Measurements from ENCODE around the gene ARHGAP24.
"Not testable (repeated sequence)": the region's sequence is repeated elsewhere in the genome, so short reads cannot be mapped to it uniquely, and the experiment has no call there.

Gene ARHGAP24

GRCh38 chr4:85970535-85970934, 495.6 kb downstream of the ARHGAP24 start:
- no peak for DNase-seq

GRCh38 chr4:85979276-85979675, 504.3 kb downstream of the ARHGAP24 start:
- no peak for DNase-seq

GRCh38 chr4:85986266-85986665, 511.3 kb downstream of the ARHGAP24 start:
- no peak for DNase-seq

GRCh38 chr4:85993641-85994040, 518.7 kb downstream of the ARHGAP24 start:
- no peak for DNase-seq

- no peak for DNase-seq
Measured at GRCh38 chr4:85994576-85994975, 519.6 kb downstream of the ARHGAP24 start.

GRCh38 chr4:85995361-85995760, 520.4 kb downstream of the ARHGAP24 start:
- no peak for DNase-seq

- no peak for DNase-seq
Measured at GRCh38 chr4:86001591-86001990, 526.6 kb downstream of the ARHGAP24 start.

- no peak for DNase-seq
Measured at GRCh38 chr4:86004030-86004429, 529.1 kb downstream of the ARHGAP24 start.

- no peak for DNase-seq
Measured at GRCh38 chr4:86006057-86006456, 531.1 kb downstream of the ARHGAP24 start.

- DNase-seq, result no peak
Measured at GRCh38 chr4:86007042-86007441, 532.1 kb downstream of the ARHGAP24 start.

- no peak for DNase-seq
Measured at GRCh38 chr4:86011117-86011516, 536.2 kb downstream of the ARHGAP24 start.

GRCh38 chr4:86013621-86014020, 538.7 kb downstream of the ARHGAP24 start:
- DNase-seq, result no peak

- DNase-seq, result no peak
Measured at GRCh38 chr4:86014599-86014998, 539.6 kb downstream of the ARHGAP24 start.

GRCh38 chr4:86015412-86016350, 540.7 kb downstream of the ARHGAP24 start:
- DNase-seq, result no peak

- no peak for DNase-seq
Measured at GRCh38 chr4:86019362-86019761, 544.4 kb downstream of the ARHGAP24 start.

GRCh38 chr4:86019906-86020305, 545.0 kb downstream of the ARHGAP24 start:
- no peak for DNase-seq

- DNase-seq, result not testable (repeated sequence)
Measured at GRCh38 chr4:86021671-86022070, 546.7 kb downstream of the ARHGAP24 start.

- DNase-seq, result no peak
Measured at GRCh38 chr4:86026720-86027119, 551.8 kb downstream of the ARHGAP24 start.

GRCh38 chr4:86031927-86032326, 557.0 kb downstream of the ARHGAP24 start:
- no peak for DNase-seq

- DNase-seq, result no peak
Measured at GRCh38 chr4:86032476-86033022, 557.6 kb downstream of the ARHGAP24 start.

- DNase-seq, result no peak
Measured at GRCh38 chr4:86033171-86033570, 558.2 kb downstream of the ARHGAP24 start.

GRCh38 chr4:86034616-86035015, 559.7 kb downstream of the ARHGAP24 start:
- DNase-seq, result no peak

GRCh38 chr4:86035688-86036087, 560.7 kb downstream of the ARHGAP24 start:
- DNase-seq, result no peak

GRCh38 chr4:86036736-86037135, 561.8 kb downstream of the ARHGAP24 start:
- DNase-seq, result no peak
